ENCODE measurements around the gene PIP5K1C.

GRCh38 chr19:3610745-3611717, 89.2 kb downstream of the PIP5K1C start:
- TF ChIP-seq, protein P1, sequence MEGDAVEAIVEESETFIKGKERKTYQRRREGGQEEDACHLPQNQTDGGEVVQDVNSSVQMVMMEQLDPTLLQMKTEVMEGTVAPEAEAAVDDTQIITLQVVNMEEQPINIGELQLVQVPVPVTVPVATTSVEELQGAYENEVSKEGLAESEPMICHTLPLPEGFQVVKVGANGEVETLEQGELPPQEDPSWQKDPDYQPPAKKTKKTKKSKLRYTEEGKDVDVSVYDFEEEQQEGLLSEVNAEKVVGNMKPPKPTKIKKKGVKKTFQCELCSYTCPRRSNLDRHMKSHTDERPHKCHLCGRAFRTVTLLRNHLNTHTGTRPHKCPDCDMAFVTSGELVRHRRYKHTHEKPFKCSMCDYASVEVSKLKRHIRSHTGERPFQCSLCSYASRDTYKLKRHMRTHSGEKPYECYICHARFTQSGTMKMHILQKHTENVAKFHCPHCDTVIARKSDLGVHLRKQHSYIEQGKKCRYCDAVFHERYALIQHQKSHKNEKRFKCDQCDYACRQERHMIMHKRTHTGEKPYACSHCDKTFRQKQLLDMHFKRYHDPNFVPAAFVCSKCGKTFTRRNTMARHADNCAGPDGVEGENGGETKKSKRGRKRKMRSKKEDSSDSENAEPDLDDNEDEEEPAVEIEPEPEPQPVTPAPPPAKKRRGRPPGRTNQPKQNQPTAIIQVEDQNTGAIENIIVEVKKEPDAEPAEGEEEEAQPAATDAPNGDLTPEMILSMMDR (IDR thresholded peaks at IDR 0.05; ENCODE audit: poor library complexity, severe bottlenecking), result no peak
- TF ChIP-seq REST (IDR thresholded peaks at IDR 0.05; ENCODE audit: borderline replicate concordance), result no peak
- TF ChIP-seq EP300 (conservative IDR thresholded peaks at IDR 0.05; ENCODE audit: poor library complexity, severe bottlenecking), result no peak
- no peak for TF ChIP-seq TAF1 (IDR thresholded peaks at IDR 0.05; ENCODE audit: low read depth)
- TF ChIP-seq POLR2AphosphoS5 (IDR thresholded peaks at IDR 0.05), result no peak
- no peak for TF ChIP-seq EZH2 (IDR thresholded peaks at IDR 0.05; ENCODE audit: borderline replicate concordance, insufficient read depth, low read length, poor library complexity, severe bottlenecking)
- no peak for TF ChIP-seq SMC3 (conservative IDR thresholded peaks at IDR 0.05; ENCODE audit: poor library complexity)
